Hepatocyte (in vitro differentiated cells): ENCODE measurements around the gene TMEM204.

Source experiments
- CTCF ChIP-seq: fragments of 200-600 bp; sonication (generic); IDR thresholded peaks from 2 replicates; pipeline ENCODE4 v1.5.1; 2016; ENCODE audit warnings: antibody characterized with exemption, mild to moderate bottlenecking; ENCODE audit not compliant: poor library complexity
- EZH2 ChIP-seq: fragments of 200-600 bp; sonication (generic); IDR thresholded peaks from 2 replicates; pipeline ENCODE4 v1.6.1; 2016; ENCODE audit warnings: antibody characterized with exemption, mild to moderate bottlenecking, borderline replicate concordance

GRCh38 chr16:1537763-1538289 is 4.4 kb downstream of the TMEM204 start:
- no peak for TF ChIP-seq EZH2
- no peak for TF ChIP-seq CTCF
